ENCODE results near the gene FOCAD.

FOCAD gene

GRCh38 chr9:21030389-21031035, 346.5 kb downstream of the FOCAD start:
- TF ChIP-seq CSDC2 (CRISPR knock-in tag; IDR thresholded peaks at IDR 0.05) (no peak), ZC3H10 (CRISPR knock-in tag; IDR thresholded peaks at IDR 0.05) (no peak), ZFP3 (CRISPR knock-in tag; IDR thresholded peaks at IDR 0.05) (no peak), BACH2 (CRISPR knock-in tag; IDR thresholded peaks at IDR 0.05; ENCODE audit: borderline replicate concordance) (no peak), ARNTL (CRISPR knock-in tag; IDR thresholded peaks at IDR 0.05; ENCODE audit: borderline replicate concordance, low read depth) (no peak), CREB5 (CRISPR knock-in tag; IDR thresholded peaks at IDR 0.05; ENCODE audit: low read depth) (no peak)
- peak; percentile 19; the same call in 1 of the 3 replicates for ATAC-seq

GRCh38 chr9:21031091-21031807, 347.2 kb downstream of the FOCAD start, which contains the start of gene HACD4:
Gene HACD4 (minus strand): TSS chr9:21031640. CDS start chr9:21031590, 50 bp downstream.
- no peak for ATAC-seq

GRCh38 chr9:21031808-21032183, 347.7 kb downstream of the FOCAD start:
- TF ChIP-seq PATZ1 (CRISPR knock-in tag; IDR thresholded peaks at IDR 0.05; ENCODE audit: borderline replicate concordance) (no peak), ZNF8 (CRISPR knock-in tag; IDR thresholded peaks at IDR 0.05) (no peak), POU6F1 (CRISPR knock-in tag; IDR thresholded peaks at IDR 0.05; ENCODE audit: borderline replicate concordance, low read depth) (no peak), GLIS3 (CRISPR knock-in tag; IDR thresholded peaks at IDR 0.05) (no peak), ZNF70 (CRISPR knock-in tag; IDR thresholded peaks at IDR 0.05) (no peak), CREB5 (CRISPR knock-in tag; IDR thresholded peaks at IDR 0.05; ENCODE audit: low read depth) (no peak), OSR1 (CRISPR knock-in tag; IDR thresholded peaks at IDR 0.05) (no peak), SNAI2 (CRISPR knock-in tag; IDR thresholded peaks at IDR 0.05) (no peak)
- ATAC-seq, result no peak

More at GRCh38 chr9:21031091-21031807, 347.2 kb downstream of the FOCAD start, which contains the start of gene HACD4:
- no peak for TF ChIP-seq ESRRG (CRISPR knock-in tag; IDR thresholded peaks at IDR 0.05)
- no peak for TF ChIP-seq ZNF565 (CRISPR knock-in tag; conservative IDR thresholded peaks at IDR 0.05; ENCODE audit: low read depth)
- no peak for TF ChIP-seq GLIS3 (CRISPR knock-in tag; IDR thresholded peaks at IDR 0.05)
- TF ChIP-seq POU6F1 (CRISPR knock-in tag; IDR thresholded peaks at IDR 0.05; ENCODE audit: borderline replicate concordance, low read depth), result no peak
- TF ChIP-seq TCF4 (CRISPR knock-in tag; IDR thresholded peaks at IDR 0.05; ENCODE audit: borderline replicate concordance), result no peak
- no peak for TF ChIP-seq SNAI2 (CRISPR knock-in tag; IDR thresholded peaks at IDR 0.05)
- TF ChIP-seq ISL1 (CRISPR knock-in tag; IDR thresholded peaks at IDR 0.05), result no peak
- TF ChIP-seq ZC3H10 (CRISPR knock-in tag; IDR thresholded peaks at IDR 0.05), result no peak
- no peak for TF ChIP-seq BACH2 (CRISPR knock-in tag; IDR thresholded peaks at IDR 0.05; ENCODE audit: borderline replicate concordance)
- no peak for TF ChIP-seq RARB (CRISPR knock-in tag; IDR thresholded peaks at IDR 0.05)
- no peak for TF ChIP-seq OSR1 (CRISPR knock-in tag; IDR thresholded peaks at IDR 0.05)
- TF ChIP-seq PPARA (CRISPR knock-in tag; IDR thresholded peaks at IDR 0.05; ENCODE audit: borderline replicate concordance), result no peak
- no peak for TF ChIP-seq CREB5 (CRISPR knock-in tag; IDR thresholded peaks at IDR 0.05; ENCODE audit: low read depth)
- TF ChIP-seq CSRNP3 (CRISPR knock-in tag; IDR thresholded peaks at IDR 0.05), result no peak
- no peak for TF ChIP-seq ZNF8 (CRISPR knock-in tag; IDR thresholded peaks at IDR 0.05)
- TF ChIP-seq ZFP3 (CRISPR knock-in tag; IDR thresholded peaks at IDR 0.05), result no peak
- no peak for TF ChIP-seq TOX (CRISPR knock-in tag; IDR thresholded peaks at IDR 0.05; ENCODE audit: borderline replicate concordance)
- no peak for TF ChIP-seq ARNTL (CRISPR knock-in tag; IDR thresholded peaks at IDR 0.05; ENCODE audit: borderline replicate concordance, low read depth)

Data from SK-N-SH treated with all-trans-retinoic acid at 6 μM for 48 hours (cell line).